HTR-8/SVneo (cell line): ENCODE results near the gene VEZT.
"Not testable (repeated sequence)": the region's sequence is repeated elsewhere in the genome, so short reads cannot be mapped to it uniquely, and the experiment has no call there.

Experiments
- DNase-seq: peaks from one replicate; pipeline ENCODE4 v3.0.0; 2011; ENCODE audit warnings: low spot score, mixed read lengths; ENCODE audit not compliant: insufficient read length
- FAIRE-seq: peaks from 2 replicates; lab custom pipeline; 2011; peaks lifted over from hg19 to GRCh38; lab: Jason Lieb, UNC

Gene VEZT

DNA sequence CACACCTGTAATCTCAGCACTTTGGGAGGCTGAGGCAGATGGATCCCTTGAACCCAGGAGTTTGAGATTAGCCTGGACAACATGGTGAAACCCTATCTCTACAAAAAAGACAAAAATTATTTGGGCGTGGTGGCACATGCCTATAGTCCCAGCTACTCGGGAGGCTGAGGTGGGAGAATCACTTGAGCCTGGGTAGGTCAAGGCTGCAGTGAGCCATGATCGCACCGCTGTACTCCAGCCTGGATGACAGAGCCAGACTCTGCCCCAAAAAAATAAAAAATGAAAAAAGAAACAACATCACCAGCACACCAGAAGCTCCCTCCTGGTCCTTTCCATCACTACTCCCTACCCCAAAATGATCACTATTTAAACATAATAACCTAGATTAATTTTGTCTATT, 2.6 kb downstream of the VEZT start:
- DNase-seq (no peak), FAIRE-seq (no peak)

DNA sequence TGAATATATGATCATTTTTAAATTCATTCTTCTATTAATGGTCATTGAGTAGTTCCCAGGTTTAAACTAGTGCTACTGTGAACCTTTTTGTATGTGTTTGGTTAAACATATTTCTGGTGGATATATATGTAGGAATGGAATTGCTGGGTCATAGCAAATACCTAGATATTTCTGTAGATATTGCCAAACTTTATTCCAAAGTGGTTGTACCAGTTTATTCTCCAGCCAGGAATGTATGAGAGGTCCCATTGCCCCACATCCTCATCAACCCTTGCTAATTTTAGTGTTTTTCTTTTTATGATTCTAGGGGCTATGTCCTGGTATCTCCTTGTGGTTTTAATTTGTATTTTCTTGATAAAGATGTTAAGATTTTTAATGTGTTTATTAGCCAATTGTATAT, 3.1 kb downstream of the VEZT start:
- FAIRE-seq (no peak), DNase-seq (no peak)

DNA sequence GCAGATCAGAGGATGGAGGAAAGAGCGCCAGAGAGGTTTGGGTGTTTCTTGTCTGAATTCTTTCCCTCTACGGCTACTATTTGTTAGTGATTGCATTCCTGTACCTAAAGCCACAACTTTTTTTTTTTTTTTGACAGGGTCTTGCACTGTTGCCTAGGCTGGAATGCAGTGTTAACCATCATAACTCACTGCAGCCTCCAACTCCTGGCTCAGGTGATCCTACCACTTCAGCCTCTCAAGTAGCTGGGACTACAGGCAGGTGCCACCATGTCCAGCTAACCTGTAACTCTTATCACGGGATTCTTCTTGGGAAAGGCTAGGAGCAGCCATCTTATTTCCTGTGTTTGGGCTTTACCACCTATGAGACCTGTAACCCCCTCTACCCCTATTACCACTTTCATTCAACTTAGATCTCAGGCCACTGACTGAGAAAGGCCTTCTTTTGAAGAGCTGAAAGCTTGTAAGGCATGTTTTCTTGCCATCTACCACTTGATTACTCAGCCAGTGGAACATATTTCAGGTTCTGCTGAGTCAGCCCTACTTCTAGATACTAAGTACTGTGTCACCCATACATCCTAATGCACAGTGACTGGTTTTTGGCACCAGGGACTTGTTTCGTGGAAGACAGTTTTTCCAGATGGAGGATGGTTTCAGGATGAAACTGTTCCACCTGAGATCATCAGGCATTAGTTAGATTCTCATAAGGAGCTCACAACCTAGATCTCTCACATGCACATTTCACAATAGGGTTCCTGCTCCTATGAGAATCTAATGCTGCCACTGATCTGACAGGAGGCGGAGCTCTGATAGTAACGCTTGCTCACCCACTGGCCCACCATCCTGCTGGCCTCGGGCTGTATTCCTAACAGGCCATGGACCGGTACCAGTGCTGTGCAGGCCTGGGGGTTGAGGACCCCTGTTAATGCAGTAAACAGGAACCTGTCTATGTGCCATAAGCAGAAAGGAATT, 6.9 kb downstream of the VEZT start:
- peak; percentile 58 for FAIRE-seq
- DNase-seq: no peak

GRCh38 chr12:95225645-95226212, 8.1 kb downstream of the VEZT start:
- FAIRE-seq (no peak), DNase-seq (no peak)

DNA sequence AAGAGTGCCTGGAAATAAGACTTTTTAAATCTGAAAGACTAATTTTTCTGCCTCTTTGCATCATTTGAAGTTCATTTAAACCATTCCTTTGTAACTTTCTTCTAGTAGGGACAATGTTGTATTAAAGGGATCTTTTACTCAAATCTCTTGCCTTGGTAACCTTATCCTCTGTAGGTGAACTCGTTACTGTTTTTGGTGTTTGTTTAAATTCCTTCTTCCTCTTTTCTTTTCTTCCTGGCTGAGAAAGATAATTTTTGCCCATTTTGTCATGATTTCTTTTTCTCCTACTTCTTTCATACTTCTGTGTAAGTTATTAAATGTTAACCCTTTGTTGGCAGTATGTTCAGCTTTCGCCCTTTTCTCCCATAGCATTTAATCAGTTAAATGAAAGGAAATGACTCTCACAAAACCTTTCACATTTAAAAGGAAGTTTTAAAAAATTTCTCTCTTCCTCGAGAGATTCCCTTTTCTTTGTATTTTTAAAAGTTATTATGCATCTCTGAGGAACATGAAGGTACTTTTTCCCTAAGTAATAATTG, 10.3 kb downstream of the VEZT start:
- no peak for FAIRE-seq
- no peak for DNase-seq

GRCh38 chr12:95228617-95229016, 11.0 kb downstream of the VEZT start:
- FAIRE-seq: no peak

DNA sequence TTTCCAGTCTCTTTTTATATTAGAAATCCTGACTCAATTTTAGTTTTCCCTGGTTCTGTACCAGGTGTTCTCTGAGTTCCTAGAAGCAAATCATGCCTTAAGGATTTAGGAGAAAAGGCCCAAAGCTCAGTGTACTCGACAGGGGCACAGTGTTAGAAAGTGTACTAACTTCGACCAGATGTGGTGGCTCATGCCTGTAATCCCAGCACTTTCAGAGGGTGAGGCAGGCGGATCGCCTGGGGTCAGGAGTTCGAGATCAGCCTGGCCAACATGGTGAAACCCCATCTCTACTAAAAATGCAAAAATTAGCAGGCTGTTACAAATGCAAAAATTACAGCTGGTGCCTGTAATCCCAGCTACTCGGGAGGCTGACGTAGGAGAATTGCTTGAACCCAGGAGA, 12.0 kb downstream of the VEZT start:
- no peak for FAIRE-seq
- DNase-seq: no peak

More at GRCh38 chr12:95228617-95229016, 11.0 kb downstream of the VEZT start:
- DNase-seq: no peak

- DNase-seq (no peak), FAIRE-seq (no peak)
These were observed 12.7 kb downstream of the VEZT start for GRCh38 chr12:95230313-95230712.

DNA sequence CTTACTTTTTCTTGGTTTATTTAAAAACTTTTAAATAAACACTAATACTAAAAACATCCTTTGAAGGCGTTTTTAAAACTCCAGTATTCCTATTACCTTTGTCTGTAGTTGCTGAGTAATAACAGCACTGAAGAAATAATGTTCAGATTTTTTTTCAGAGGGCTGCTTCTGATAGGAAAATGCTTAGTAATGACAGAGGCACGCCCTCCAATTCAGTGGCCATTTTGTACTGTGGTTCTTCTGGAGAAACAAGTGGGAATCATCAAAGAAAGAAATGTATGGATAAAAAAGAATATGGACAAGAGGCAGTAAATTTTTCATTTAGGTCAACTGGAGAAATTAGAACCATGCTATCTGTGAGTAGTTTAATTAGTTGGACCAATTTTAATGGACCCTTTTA, 13.6 kb downstream of the VEZT start:
- DNase-seq: no peak

DNA sequence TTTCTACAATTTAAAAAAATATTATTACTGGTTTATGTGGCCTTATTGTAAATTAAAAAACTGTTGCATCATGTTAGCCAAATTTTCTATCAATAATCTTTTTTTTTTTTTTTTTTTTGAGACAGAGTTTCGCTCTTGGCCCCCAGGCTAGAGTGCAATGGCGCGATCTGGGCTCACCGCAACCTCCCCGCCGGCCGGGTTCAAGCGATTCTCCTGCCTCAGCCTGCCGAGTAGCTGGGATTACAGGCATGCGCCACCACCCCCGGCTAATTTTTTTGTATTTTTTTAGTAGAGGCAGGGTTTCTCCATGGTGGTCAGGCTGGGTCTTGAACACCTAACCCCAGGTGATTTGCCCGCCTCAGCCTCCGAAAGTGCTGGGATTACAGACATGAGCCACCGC, 16.6 kb downstream of the VEZT start:
- not testable (repeated sequence) for FAIRE-seq, DNase-seq

More for the DNA sequence above, 13.6 kb downstream of the VEZT start:
- FAIRE-seq: no peak

GRCh38 chr12:95235621-95236020, 18.0 kb downstream of the VEZT start:
- DNase-seq, FAIRE-seq: not testable (repeated sequence)

- FAIRE-seq: no peak
- no peak for DNase-seq
These were observed 19.7 kb downstream of the VEZT start for GRCh38 chr12:95237315-95237714.

GRCh38 chr12:95238150-95238549, 20.5 kb downstream of the VEZT start:
- DNase-seq: no peak
- FAIRE-seq: no peak

DNA sequence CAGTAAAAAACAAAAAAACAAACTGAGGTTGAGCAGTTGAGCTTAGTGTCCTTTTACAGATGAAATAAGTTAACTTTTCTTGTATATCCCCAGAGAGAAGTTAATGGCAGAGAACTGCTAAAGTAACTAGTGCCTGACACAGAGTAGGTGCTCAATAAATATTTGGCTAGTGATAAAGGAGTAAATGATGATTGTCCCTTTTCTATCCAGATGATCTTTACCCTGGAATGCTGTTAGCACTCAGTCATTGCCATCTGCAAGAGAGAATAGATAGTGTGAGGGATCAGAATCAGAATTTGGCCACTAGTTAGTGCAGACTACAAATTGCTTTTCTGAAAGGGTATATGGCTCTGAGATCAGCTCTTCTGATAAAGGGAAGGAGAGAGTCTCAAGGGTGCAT, 21.6 kb downstream of the VEZT start:
- FAIRE-seq (no peak), DNase-seq (no peak)

DNA sequence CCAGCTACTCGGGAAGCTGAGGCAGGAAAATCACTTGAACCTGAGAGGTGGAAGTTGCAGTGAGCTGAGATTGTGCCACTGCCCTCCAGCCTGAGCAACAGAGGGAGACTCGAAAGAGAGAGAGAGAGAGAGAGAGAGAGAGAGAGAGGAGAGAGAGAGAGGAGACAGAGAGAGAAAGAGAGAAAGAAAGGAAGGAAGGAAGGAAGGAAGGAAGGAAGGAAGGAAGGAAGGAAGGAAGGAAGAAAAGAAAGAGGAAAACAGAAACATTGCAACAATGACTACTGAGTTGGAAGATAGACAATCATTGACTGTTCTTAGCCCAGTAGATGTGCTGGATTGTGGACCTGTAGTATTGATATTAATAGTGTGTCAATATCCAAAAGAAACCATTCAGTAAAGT, 22.2 kb downstream of the VEZT start:
- not testable (repeated sequence) for FAIRE-seq, DNase-seq

DNA sequence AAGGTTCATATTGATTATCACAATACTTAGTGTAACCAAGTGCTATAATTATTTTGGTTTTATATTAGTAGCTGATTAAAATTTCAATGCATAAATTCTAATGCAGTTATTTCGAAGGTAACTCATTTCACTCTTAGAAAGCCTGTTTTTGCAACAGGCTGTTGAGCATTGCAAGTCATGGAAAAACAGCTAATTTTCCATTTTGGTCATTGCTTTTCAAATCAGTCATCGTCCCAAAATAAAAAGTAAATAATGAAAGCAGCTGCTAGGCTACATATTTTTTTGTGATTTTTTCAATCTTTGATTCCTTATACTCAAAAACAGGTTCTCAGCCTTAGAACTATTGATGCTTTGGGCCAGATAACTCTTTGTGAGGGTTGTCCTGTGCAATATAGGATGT, 22.9 kb downstream of the VEZT start:
- FAIRE-seq: no peak
- DNase-seq: no peak

DNA sequence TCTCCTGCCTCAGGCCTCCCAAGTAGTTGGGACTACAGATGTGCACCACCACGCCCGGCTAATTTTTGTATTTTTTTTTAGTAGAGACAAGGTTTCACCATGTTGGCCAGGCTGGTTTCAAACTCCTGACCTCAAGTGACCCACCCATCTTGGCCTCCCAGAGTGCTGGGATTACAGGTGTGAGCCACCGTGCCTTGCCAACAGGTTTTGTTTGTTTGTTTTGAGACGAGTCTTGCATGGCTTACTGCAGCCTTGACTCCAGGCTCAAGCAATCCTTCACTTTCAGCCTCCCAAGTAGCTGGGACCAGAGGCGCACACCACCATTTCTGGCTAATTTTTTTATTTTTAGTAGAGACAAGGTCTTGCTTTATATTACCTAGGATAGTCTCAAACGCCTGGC, 23.5 kb downstream of the VEZT start:
- FAIRE-seq, DNase-seq: not testable (repeated sequence)

GRCh38 chr12:95241761-95242506, 24.3 kb downstream of the VEZT start:
- FAIRE-seq (no peak), DNase-seq (no peak)

GRCh38 chr12:95243497-95244183, 26.0 kb downstream of the VEZT start:
- DNase-seq (no peak), FAIRE-seq (no peak)

- FAIRE-seq: no peak
- DNase-seq: no peak
These were observed 26.7 kb downstream of the VEZT start for GRCh38 chr12:95244350-95244749.
